DND-41 (cell line): ENCODE measurements around the gene MXI1.
"Not testable (repeated sequence)": the region's sequence is repeated elsewhere in the genome, so short reads cannot be mapped to it uniquely, and the experiment has no call there.

Source experiments
- ATAC-seq: fragments of 200-7000 bp; cut with Tn5 transposase; 3 replicates; pipeline ENCODE4 v1.9.1; 2021; ENCODE audit warnings: low read depth; ENCODE audit not compliant: insufficient read depth
- DNase-seq: peaks from one replicate; pipeline ENCODE4 v3.0.0-alpha.2; 2020
- H2AFZ ChIP-seq: 2 replicates; pipeline ENCODE4 v1.6.0; 2012; ENCODE audit warnings: low read depth, low read length
- H3K27ac ChIP-seq: 2 replicates; pipeline ENCODE4 v1.5.1; 2012; ENCODE audit warnings: low read length, inconsistent platforms
- H3K27me3 ChIP-seq: fragments of 200-600 bp; sonication (generic); 2 replicates; pipeline ENCODE4 v1.6.0; 2012; ENCODE audit warnings: low read length, mild to moderate bottlenecking, inconsistent platforms; ENCODE audit not compliant: insufficient read depth, poor library complexity
- H3K36me3 ChIP-seq: 2 replicates; pipeline ENCODE4 v1.5.1; 2012; ENCODE audit warnings: low read length, inconsistent platforms; ENCODE audit not compliant: insufficient read depth
- H3K4me1 ChIP-seq: 2 replicates; pipeline ENCODE4 v1.5.1; 2012; ENCODE audit warnings: mild to moderate bottlenecking, low read length; ENCODE audit not compliant: insufficient read depth
- H3K4me2 ChIP-seq: 2 replicates; pipeline ENCODE4 v1.6.0; 2012; ENCODE audit warnings: mild to moderate bottlenecking, moderate library complexity, low read length, inconsistent platforms; ENCODE audit not compliant: insufficient read depth
- H3K4me3 ChIP-seq, 2 experiments: fragments of 200-600 bp in 1 of 2; shearing (Covaris generic) in 1 of 2; 2 replicates each; pipeline ENCODE4 v1.5.1; 2012 to 2016; ENCODE audit warnings: inconsistent platforms in 2 of 2, low read length in 2 of 2, mild to moderate bottlenecking in 2 of 2, low read depth in 1 of 2, moderate library complexity in 1 of 2
- H3K79me2 ChIP-seq: 2 replicates; pipeline ENCODE4 v1.6.0; 2012; ENCODE audit warnings: low read length, inconsistent platforms; ENCODE audit not compliant: insufficient read depth
- H3K9ac ChIP-seq: 2 replicates; pipeline ENCODE4 v1.6.0; 2012; ENCODE audit warnings: low read depth, mild to moderate bottlenecking, inconsistent platforms, low read length, moderate library complexity
- H3K9me3 ChIP-seq: 2 replicates; pipeline ENCODE4 v1.5.1; 2012; ENCODE audit warnings: low read length, moderate library complexity, mild to moderate bottlenecking, inconsistent platforms; ENCODE audit not compliant: insufficient read depth, severe bottlenecking
- H4K20me1 ChIP-seq: 2 replicates; pipeline ENCODE4 v1.6.0; 2012; ENCODE audit warnings: low read length; ENCODE audit not compliant: insufficient read depth
- CTCF ChIP-seq: IDR thresholded peaks from 2 replicates; pipeline ENCODE4 v1.5.1; 2012; ENCODE audit warnings: borderline replicate concordance, low read length, moderate library complexity, mild to moderate bottlenecking; ENCODE audit not compliant: poor library complexity, severe bottlenecking; ENCODE audit errors: extremely low read depth
- EZH2 ChIP-seq: IDR thresholded peaks from 3 replicates; pipeline ENCODE4 v1.6.1; 2012; ENCODE audit warnings: borderline replicate concordance, low read depth, mild to moderate bottlenecking, moderate library complexity, low read length, inconsistent platforms; ENCODE audit not compliant: severe bottlenecking

Gene MXI1

GRCh38 chr10:110179220-110179619 lies 28.2 kb upstream of the MXI1 start:
- no peak overlapping the region for H3K4me3 ChIP-seq
- no peaks in the 10 kb centered on the region for H4K20me1 ChIP-seq
- H3K27ac ChIP-seq, result no peak overlapping the region
- no peak overlapping the region for H3K9ac ChIP-seq
- no peak for DNase-seq
- H3K9me3 ChIP-seq, result no peaks in the 10 kb centered on the region
- peaks cover 11% of the 10 kb centered on the region for H3K27me3 ChIP-seq
- no peak overlapping the region for H3K4me2 ChIP-seq
- TF ChIP-seq CTCF, result no peak
- no peak for TF ChIP-seq EZH2
- no peak overlapping the region for H2AFZ ChIP-seq
- H3K79me2 ChIP-seq, result no peaks in the 10 kb centered on the region
- no peak for ATAC-seq
- H3K36me3 ChIP-seq, result no peaks in the 10 kb centered on the region
- no peaks in the 10 kb centered on the region for H3K4me1 ChIP-seq

DNA sequence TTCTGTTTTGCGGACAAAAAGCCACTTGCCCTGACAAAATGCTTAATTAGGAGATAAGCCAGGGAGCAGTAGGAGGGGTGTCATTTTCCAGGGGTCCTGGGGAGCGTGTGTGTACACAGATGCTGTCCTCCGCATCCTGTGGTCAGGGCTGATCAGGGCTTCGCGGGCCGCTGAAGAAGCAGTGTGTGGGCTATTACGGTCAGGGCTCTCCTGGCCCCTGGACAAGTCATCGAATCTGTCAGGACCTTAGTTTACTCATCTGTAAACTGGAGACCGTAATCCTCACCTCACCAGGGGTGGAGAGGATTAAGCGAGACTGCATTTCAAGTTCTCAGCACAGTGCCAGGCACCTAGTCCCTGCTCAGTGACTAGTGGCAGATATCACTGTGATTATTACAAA lies 26.0 kb upstream of the MXI1 start:
- no peaks in the 10 kb centered on the region for H3K79me2 ChIP-seq
- ATAC-seq, result no peak
- H3K4me1 ChIP-seq, result no peaks in the 10 kb centered on the region
- H3K27me3 ChIP-seq, result peaks cover 5% of the 10 kb centered on the region
- no peaks in the 10 kb centered on the region for H3K36me3 ChIP-seq
- H3K9ac ChIP-seq, result no peak overlapping the region
- no peaks in the 10 kb centered on the region for H3K9me3 ChIP-seq
- H3K27ac ChIP-seq, result no peak overlapping the region
- H3K4me3 ChIP-seq, result no peak overlapping the region
- TF ChIP-seq CTCF (no peak), EZH2 (no peak)
- H3K4me2 ChIP-seq, result no peak overlapping the region
- no peak overlapping the region for H2AFZ ChIP-seq
- H4K20me1 ChIP-seq, result no peaks in the 10 kb centered on the region
- no peak for DNase-seq

- no peak for ATAC-seq
- Histone ChIP-seq H3K27me3 (peaks cover 5% of the 10 kb centered on the region), H4K20me1 (no peaks in the 10 kb centered on the region), H2AFZ (no peak overlapping the region), H3K36me3 (no peaks in the 10 kb centered on the region), H3K4me1 (no peaks in the 10 kb centered on the region), H3K4me2 (no peak overlapping the region), H3K79me2 (no peaks in the 10 kb centered on the region), H3K9me3 (no peaks in the 10 kb centered on the region), H3K4me3 (no peak overlapping the region), H3K27ac (no peak overlapping the region), H3K9ac (no peak overlapping the region)
- no peak for DNase-seq
- TF ChIP-seq EZH2, result no peak
- no peak for TF ChIP-seq CTCF
Measured at GRCh38 chr10:110181911-110182310, 25.5 kb upstream of the MXI1 start.

- DNase-seq (no peak), ATAC-seq (no peak)
- Histone ChIP-seq H4K20me1 (no peaks in the 10 kb centered on the region), H3K79me2 (no peaks in the 10 kb centered on the region), H3K27ac (no peak overlapping the region), H3K4me1 (no peaks in the 10 kb centered on the region), H3K36me3 (no peaks in the 10 kb centered on the region), H3K9ac (no peak overlapping the region), H3K4me3 (no peak overlapping the region), H2AFZ (no peak overlapping the region), H3K4me2 (no peak overlapping the region), H3K9me3 (no peaks in the 10 kb centered on the region), H3K27me3 (peaks cover under 1% of the 10 kb centered on the region)
- TF ChIP-seq CTCF (no peak), EZH2 (no peak)
Measured at GRCh38 chr10:110184398-110184797, 23.0 kb upstream of the MXI1 start.

GRCh38 chr10:110185646-110186182 lies 21.7 kb upstream of the MXI1 start:
- not testable (repeated sequence) for H3K27ac ChIP-seq, H2AFZ ChIP-seq, H3K9me3 ChIP-seq, H3K4me2 ChIP-seq, H3K36me3 ChIP-seq, H4K20me1 ChIP-seq, H3K27me3 ChIP-seq, H3K4me1 ChIP-seq, H3K9ac ChIP-seq, H3K79me2 ChIP-seq, DNase-seq, ATAC-seq, H3K4me3 ChIP-seq
